ENCODE data around the gene SFT2D3.

SFT2D3 gene

GRCh38 chr2:127754186-127754585 lies 52.9 kb downstream of the SFT2D3 start:
- no peak for DNase-seq

Measured in NCI-H446 (cell line).